HG02870 (cell line): ENCODE data around the gene TCF12.
"Not testable (repeated sequence)": the region's sequence is repeated elsewhere in the genome, so short reads cannot be mapped to it uniquely, and the experiment has no call there.

ENCODE experiments used
- ATAC-seq: cut with Tn5 transposase; IDR thresholded peaks from one replicate; pipeline ENCODE4 v1.9.1; 2021; ENCODE audit warnings: mild to moderate bottlenecking, moderate library complexity; ENCODE audit not compliant: unreplicated experiment

TCF12 gene

DNA sequence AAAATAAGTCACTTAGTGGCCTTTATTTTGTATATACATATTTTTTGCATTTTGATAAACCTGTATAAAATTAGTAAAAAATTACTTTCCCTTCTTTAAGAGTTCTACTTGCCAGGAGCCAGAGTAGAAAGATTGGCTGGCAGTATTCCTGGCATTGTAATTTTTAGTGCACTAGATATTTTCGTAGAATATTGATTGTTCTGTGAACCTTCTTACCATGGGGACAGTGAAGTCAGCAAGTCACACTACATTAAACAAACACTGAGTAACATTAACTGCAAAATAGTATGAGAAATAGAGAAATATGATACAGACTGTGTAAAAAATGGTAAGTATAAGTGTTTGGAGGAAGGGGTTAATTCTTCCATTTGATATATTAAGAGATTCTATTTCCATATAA lies 26.0 kb downstream of the TCF12 start:
- ATAC-seq: no peak

DNA sequence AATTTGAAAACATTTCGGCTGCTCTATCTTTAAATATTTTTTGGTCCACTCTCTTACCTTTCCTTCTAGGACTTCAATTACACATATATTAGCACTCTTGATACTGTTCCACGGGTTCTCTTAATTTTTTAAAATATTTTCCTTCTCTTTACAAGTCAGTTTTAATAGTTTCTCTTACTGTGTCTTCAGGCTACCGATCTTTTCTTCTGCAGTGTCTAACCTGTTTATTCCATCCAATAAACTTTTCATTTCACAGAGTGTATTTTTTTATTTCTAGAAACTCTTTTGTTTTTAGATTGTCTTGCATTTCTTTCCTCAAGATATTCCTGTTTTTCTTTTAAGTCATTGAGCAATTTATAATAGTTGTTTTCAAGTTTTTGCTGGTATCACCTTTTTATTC lies 27.7 kb downstream of the TCF12 start:
- ATAC-seq: no peak

DNA sequence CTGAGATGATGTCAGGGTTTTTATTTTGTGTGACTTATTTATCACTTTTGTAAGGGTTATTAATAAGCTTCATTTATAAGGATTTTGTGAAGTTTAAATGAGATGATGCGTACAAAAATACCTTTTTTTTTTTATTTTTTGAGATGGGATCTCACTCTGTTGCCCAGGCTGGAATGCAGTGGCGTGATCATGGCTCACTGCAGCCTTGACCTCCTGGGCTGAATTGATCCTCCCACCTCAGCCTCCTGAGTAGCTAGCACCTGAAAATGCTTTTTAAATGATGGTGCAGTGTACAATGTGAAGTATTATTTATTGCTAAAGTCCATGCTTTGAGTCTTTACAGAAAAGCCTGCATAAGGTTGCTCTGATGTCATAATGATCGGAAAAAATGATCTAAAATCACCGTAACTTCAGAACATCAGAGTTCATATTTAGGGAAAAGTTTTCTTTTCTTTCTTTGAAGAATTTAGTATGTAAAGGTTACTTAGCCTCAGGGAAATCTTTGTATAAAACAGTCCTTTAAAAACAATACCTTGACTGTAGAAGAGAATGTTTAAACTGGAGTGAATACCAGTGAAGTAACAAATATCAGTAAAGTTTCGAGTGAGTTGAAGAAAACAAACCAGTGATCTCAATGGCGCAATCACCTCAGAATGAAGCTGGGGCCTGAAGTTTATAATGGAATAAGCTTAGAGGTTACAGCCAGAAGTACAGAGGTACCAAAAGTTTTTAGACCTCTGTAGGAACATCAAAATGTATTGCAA lies 29.7 kb downstream of the TCF12 start:
- no peak for ATAC-seq

DNA sequence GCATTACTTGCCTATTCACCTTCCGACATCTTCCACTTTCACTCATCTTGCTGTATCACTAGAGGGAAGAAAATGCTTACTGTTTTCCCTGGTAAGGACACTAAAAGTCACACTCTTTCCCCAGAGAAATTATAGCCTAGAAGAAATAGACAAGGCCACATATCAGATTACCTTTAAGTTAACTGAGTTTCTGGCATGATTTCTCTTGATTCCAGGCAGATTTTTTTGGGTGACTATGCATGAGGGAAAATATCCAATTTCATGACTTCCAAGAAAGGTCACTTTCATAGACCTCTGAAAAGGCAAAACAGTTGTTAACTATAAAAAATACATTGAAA lies 30.3 kb downstream of the TCF12 start:
- ATAC-seq: no peak

DNA sequence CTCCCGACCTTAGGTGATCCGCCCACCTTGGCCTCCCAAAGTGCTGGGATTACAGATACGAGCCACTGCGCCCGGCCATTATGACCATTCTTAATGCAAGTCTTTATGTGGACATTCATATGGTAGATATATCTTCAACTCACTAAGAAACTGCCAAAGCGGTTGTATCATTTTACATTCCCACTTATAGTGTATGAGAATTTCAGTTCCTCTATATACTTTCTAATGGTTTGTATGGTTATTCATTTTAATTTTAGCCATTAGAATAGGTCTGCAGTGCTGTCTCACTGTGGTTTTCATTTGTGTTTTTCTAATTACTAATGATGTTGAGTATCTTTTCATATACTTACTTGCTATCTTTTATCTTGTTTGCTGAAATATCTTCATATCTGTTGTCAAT lies 32.5 kb downstream of the TCF12 start:
- ATAC-seq: peak; percentile 92

DNA sequence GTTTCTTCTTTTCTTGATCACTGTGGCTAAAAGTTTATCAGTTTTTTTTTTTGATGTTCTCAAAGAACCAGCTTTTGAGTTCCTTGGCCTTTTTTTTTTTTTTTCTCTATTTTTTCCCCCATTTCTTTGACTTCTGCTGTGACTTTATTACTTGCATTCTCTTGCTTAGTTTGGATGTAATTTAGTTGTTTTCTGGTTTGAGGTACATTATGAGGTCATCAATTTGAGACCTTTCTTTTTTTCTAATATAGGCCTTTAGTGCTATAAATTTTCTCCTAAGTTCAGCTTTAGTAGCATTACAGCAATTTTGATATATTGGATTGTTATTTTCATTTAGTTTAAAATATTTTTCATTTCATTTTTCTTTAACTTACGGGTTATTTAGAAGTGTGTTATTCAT lies 35.3 kb downstream of the TCF12 start:
- no peak for ATAC-seq

DNA sequence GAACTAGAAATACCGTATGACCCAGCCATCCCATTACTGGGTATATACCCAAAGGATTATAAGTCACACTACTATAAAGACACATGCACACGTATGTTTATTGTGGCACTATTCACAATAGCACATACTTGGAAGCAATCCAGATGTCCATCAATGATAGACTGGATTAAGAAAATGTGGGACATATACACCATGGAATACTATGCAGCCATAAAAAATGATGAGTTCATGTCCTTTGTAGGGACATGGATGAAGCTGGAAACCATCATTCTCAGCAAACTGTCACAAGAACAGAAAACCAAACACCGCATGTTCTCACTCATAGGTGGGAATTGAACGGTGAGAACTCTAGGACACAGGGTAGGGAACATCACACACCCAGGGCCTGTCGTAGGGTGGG lies 36.6 kb downstream of the TCF12 start:
- ATAC-seq: not testable (repeated sequence)

DNA sequence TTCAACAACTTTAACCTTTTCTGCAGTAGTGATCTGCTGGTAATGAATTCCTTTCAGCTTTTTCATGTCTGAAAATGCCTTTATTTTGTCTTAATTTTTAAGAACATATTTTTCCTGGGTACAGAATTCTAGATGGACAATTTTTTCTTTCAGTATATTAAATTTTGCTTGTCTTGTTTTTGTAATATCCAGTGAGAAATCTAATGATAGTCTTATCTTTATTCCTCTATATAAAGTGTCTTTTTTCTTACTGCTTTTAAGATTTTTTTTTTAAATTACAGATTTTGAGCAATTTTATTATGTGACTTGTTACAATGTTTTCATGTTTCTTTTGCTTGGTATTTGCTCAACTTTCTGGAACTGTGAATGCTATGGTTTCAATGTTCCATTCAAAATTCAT lies 38.1 kb downstream of the TCF12 start:
- no peak for ATAC-seq

DNA sequence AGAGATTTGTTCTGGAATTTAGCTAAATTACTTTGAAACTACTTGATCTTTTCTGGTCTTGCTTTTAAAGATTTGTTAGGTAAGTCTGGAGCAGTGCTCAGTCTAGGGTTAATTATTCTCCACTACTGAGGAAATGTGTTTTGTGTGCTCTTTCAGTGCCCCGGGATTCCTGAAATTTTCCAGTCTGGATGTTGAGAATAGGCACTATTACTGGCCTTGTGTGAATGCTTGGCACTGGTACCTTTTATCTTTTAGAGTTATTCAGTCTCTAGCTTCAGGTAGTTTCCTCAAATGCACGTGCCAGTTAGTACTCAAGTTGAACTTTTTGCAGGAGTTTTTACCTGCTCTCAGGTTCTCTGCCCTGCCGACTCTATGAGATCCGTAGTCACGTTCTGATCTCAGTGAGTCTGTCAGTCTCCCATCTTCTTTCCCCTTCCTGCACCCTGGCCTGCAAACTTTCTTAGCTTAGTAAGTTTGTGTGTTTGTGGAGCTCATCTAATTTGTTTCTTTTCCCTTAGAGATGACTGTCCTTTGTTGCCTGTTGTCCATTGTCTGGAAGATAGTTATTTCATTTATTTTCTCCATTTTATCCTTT lies 39.5 kb downstream of the TCF12 start:
- ATAC-seq: no peak

DNA sequence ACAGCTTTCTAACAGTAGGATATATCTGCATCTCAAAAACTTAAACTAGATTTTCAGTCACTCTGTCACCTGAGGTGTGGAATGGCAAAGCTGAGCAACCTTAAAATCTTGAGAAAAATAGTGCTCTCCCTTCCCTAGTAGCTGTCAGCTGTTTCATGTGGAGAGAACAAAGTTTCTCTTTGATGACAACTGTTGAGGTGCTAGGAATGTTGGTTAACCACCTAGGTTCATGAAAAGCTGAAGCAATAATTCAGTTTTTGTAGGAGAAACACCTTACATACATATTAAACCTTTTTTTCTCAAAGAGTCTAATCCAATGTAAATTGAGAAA lies 40.8 kb downstream of the TCF12 start:
- no peak for ATAC-seq

DNA sequence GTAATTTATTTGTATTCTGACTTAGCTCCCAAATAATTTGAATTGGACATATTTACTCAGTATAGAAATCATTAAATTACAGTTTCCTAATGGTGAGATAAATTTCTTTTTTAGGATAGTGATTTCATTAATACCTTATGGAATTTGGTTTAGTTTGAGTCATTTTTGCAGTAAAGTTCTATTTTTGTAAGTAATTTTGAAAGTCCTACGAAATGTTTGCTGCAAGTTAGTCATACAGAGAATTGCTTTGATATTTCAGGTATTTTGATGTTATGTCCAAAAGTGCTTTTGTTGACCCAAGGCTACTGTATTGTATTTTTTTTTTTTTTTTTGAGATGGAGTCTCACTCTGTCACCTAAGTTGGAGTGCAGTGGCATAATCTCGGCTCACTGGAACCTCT lies 41.7 kb downstream of the TCF12 start:
- ATAC-seq: no peak

DNA sequence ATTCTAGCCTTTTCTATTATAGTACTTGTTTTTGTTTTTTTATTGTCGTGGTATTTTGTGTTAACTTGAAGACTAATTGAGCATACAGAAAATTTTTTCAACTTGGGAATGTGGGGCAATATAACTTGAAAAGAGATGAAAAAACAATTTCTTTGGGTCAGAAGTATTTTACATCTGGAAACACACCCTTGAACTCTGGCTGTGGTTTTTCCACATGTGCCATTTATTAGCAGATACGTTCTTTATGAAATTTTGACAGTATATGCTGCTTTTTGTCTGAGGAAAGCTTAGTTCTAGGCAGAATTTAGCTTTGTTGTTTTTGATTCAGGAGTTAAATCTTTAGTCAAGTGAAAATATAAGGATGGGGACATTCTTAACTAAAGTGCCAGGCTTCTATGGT lies 44.7 kb downstream of the TCF12 start:
- no peak for ATAC-seq

DNA sequence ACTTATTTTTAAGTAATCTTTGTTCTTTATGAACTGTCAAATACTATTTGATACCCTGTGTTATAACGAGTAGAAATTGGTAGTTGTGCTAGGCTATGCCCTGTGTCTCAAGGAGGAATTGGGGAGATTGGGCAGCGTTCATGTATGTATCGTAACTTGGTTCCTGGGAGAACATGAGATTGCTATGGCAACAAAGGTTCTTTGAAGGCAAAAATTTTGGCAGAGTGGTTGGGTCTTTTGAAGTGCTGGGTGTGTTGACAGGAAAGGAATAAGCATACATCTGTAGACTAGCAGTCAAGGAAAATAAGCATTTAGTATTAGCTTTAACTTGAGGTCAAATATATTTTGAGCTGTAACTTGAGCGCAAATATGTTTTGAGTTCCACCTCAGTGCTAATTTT lies 45.3 kb downstream of the TCF12 start:
- peak; percentile 19 for ATAC-seq

DNA sequence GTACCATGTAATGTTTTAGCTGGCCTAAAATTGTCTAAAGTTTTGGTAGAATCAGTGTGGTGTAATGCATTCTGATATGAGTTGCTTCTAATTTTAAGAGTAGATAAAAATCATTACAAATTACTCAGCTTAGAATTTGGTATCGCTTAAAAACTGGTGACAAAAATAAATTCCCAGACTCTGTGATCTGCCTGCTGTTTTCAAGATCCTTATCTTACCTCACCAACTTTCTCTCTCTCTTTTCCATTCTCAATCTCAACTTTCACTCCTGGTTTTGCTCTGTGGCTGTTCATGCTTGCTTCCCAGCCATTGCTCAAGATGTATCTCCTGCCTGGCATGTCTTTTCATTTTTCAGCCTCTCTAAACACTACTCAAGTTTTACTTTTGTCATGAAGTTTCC lies 45.7 kb downstream of the TCF12 start:
- ATAC-seq: peak; percentile 56

DNA sequence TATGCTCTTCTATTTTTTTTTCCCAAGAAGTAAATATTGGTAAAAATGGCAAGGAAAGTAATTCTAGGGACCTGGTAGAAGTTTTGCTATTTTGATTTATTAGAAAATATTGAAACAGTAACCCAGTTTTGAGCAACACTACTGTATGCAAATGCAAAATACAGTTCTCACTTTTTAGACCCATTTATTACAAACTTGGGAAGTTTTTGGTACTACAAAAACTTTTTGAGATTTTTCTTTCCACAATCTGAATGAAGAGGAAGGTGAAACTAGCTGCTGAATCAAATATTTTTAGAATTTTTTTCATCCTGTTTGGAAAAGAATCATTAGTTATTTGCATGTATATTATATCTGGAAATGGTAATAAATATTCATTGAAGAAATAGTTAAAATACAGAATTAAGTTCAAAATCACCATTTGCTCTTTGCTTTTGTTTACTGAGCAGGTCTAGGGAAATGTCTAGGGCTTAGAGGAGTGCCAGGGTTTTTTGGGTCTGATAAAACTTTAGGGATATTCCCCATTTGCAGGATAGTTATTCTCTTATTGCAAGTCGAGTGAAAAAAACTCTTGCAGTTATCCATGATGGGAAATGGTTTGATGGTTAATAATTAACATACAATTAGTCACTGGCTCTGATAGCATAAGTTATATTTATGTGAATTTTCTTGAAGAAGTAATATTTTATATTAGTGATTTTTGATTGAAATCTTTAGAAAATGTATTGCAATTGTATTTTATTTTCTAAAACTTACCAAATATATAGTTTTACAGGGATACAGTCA lies 47.0 kb downstream of the TCF12 start:
- ATAC-seq: no peak

DNA sequence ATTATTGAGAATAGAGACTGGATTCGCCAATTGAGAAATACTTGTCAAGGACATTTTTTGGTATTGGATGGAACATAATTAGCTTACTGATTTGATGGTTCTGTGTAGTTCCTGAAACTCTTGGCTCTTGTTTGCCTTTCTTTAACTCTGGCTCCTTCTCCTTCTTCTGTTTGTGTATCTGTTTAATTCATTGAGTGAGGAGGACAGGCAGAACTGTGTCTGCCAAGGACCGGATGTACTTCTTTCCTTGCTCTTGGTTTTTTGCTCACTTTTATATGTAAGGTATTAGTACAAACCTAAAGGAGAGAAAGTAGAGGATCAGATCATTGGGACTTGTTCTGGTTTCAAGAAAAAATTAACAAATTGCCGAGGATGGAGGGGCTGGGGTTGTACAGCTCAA lies 48.9 kb downstream of the TCF12 start:
- no peak for ATAC-seq

DNA sequence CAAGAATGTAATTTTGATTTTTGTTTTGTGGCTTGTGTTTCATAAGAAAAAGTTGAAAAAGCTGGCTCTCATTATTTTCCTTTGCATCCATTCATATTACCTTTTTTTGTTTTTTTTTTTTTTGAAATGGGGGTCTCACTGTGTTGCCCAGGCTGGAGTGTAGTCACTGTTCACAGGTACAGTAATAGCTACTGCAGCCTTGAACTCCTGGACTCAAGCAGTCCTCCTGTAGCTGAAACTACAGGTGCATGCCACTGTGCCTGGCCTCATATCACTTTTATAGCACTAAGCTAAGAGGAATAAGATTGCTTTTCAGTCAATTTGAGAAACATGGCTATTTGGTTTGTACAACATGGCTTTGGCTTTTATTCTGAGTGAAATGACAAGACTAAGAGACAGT lies 49.8 kb downstream of the TCF12 start:
- ATAC-seq: no peak

DNA sequence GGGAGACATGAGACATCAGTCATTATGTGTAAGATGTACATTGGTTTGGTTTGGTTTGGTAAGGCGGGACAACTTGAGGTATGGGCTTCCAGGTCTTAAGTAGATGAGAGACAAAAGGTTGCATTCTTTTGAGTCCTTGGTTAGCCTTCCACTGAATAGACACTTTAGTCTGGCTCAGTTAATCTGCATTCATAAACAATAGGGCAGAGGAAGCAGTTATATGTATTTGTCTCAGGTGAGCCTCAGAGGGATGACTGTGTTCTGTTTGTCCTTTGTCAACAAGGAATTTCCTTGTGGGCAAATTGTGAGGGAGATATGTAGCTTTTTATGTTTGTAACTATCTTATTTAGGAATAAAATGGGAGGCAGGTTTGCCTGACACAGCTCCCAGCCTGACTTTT lies 50.4 kb downstream of the TCF12 start:
- no peak for ATAC-seq

DNA sequence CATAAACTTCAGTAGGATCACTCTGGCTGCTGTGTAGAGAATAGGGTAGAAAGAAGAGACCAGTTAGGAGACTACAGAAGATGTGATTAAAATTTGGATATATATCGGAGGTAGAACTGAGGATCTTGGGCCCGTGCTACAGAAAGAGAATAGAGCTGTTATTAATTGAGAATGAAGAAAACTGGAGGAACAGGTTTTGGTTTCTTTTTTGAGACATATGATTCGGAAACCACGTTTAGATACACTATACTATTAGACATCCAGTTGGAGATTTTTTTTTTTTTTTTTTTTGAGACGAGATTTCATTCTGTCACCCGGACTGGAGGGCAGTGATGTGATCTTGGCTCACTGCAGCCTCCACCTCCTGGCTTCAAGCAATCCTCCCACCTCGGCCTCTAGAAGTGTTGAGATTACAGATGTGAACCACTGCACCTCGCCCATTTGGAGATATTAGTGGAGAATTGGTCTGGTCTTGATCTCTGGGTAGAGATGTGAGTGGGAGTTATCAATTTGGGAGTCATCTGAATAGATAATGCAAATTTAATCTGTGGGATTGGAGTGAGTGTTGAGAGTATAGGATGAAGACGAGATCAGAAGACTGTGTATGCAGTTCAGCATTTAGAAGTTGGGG lies 50.9 kb downstream of the TCF12 start:
- no peak for ATAC-seq

DNA sequence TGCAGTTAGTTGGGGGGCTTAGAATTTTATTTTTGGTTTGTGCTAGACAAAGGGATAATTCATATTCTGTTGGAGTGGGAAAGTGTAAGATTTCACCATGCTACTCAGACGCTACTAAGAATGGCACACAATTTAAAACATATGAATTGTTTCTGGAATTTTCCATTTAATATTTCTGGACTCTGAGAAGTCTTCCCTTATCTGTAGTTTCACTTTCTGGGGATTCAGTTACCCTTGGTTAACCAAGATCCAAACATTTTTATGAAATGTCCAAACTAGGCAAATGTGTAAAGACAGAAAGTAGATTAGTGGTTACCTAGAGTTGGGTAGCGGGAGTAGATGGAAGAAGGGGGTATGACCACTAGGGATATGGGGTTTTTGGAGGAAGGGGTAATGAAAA lies 53.1 kb downstream of the TCF12 start:
- no peak for ATAC-seq

DNA sequence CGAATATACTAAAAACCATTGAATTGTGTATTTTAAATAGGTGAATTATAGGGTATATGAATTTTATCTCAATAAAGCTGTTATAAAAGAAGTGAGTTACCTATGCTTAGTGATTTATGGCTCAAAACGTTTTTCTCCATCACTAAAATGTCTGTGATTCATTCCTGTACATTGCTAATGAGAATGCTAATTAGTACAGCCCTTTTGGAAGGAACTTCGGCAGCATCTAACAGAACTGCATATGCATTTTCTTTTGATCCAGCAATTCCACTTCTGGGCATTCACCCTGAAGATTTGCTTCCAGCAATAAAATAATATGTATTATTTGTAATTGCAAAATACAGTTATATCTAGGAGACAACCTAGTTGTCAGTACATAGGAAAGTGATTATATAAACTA lies 53.6 kb downstream of the TCF12 start:
- ATAC-seq: no peak

DNA sequence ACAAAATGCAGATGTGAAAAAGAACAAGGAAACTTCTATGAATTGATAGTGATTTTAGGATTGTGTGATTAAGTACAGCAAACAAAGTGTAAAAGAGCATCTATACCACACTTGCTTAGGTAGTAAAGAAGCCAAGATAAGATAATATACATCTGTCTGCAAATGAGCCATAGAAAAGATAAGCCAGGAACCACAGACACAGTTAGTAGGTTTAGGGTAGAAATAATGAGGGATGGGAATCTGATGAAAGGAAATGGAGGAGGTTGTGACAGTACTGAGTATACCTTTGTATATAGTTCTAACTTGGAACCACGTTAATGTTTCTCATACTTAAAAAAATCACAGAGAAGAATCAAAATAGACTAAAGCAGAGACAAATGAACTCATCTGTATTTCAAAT lies 54.0 kb downstream of the TCF12 start:
- no peak for ATAC-seq
